Activated T-helper 2 cell treated with anti-CD3 and anti-CD28 coated beads, Interferon-gamma antibody, Interleukin-2, Interleukin-4, amounts not matched to agents 10 μg/mL and 5 μg/mL and 100 μg/mL, durations not matched to agents 14 hours and 24 hours and 36 hours (primary cell): Measurements from ENCODE around the gene AFG1L. TPM values are rescaled to one million over a fixed set of nuclear protein-coding genes. Genes with fewer than 3 reads are reported as not detected.

ENCODE experiments used
- DNase-seq: peaks from one replicate; pipeline ENCODE4 v3.0.0; 2021; ENCODE audit warnings: low spot score
- H3K27ac Mint-ChIP-seq: one replicate; pipeline ENCODE4 v1.8.0; 2021; ENCODE audit warnings: mixed read lengths
- H3K27me3 Mint-ChIP-seq: one replicate; pipeline ENCODE4 v1.8.0; 2021; ENCODE audit warnings: low read depth, mixed read lengths
- H3K36me3 Mint-ChIP-seq: one replicate; pipeline ENCODE4 v1.8.0; 2021; ENCODE audit warnings: low read depth, mixed read lengths
- H3K4me1 Mint-ChIP-seq: one replicate; pipeline ENCODE4 v1.8.0; 2021; ENCODE audit warnings: low read depth, mixed read lengths
- H3K4me3 Mint-ChIP-seq: one replicate; pipeline ENCODE4 v1.8.0; 2021; ENCODE audit warnings: low read depth, mild to moderate bottlenecking, moderate library complexity, mixed read lengths
- H3K9me3 Mint-ChIP-seq: one replicate; pipeline ENCODE4 v1.8.0; 2021; ENCODE audit warnings: mixed read lengths
- intact Hi-C: fragments of 100-400 bp; cut with micrococcal nuclease; formaldehyde crosslinking; loops from one replicate; pipeline ENCODE4 v1.15.1; 2023
- total RNA-seq: library from RNA; stranded (reverse); gene quantifications from 2 replicates; pipeline ENCODE4 v1.2.3, GENCODE V29; 2022

AFG1L gene
- total RNA-seq, 1 donor from 2014 or later: 4.7 TPM

- peaks cover 29% of the 10 kb centered on the region for H3K27me3 Mint-ChIP-seq
- H3K4me1 Mint-ChIP-seq: peaks cover 43% of the 10 kb centered on the region
- H3K36me3 Mint-ChIP-seq: peaks cover 46% of the 10 kb centered on the region
- intact Hi-C loops: loop anchor here (2.0 kb wide), 2 partner anchors 66 to 444 kb away; no protein-coding TSS in a partner anchor
- DNase-seq: no peak
- peak overlapping the region; percentile 60 for H3K27ac Mint-ChIP-seq
- H3K4me3 Mint-ChIP-seq: peak overlapping the region; percentile 52
- no peaks in the 10 kb centered on the region for H3K9me3 Mint-ChIP-seq
Observed at GRCh38 chr6:108565091-108565766, 270.4 kb downstream of the AFG1L start.

GRCh38 chr6:108565893-108566292, 271.0 kb downstream of the AFG1L start:
- H3K36me3 Mint-ChIP-seq: peaks cover 52% of the 10 kb centered on the region
- H3K4me1 Mint-ChIP-seq: peaks cover 43% of the 10 kb centered on the region
- H3K27ac Mint-ChIP-seq: no peak overlapping the region
- H3K4me3 Mint-ChIP-seq: no peak overlapping the region
- intact Hi-C loops: loop anchor here (2.0 kb wide), 2 partner anchors 65 to 443 kb away; no protein-coding TSS in a partner anchor
- DNase-seq: no peak
- H3K9me3 Mint-ChIP-seq: no peaks in the 10 kb centered on the region
- peaks cover 30% of the 10 kb centered on the region for H3K27me3 Mint-ChIP-seq

- Mint-ChIP-seq H3K27me3 (peaks cover 32% of the 10 kb centered on the region), H3K27ac (no peak overlapping the region), H3K9me3 (no peaks in the 10 kb centered on the region), H3K36me3 (peaks cover 57% of the 10 kb centered on the region), H3K4me1 (peaks cover 43% of the 10 kb centered on the region), H3K4me3 (no peak overlapping the region)
- DNase-seq: no peak
- intact Hi-C loops: no loop called here
Observed at GRCh38 chr6:108566406-108566805, 271.6 kb downstream of the AFG1L start.

GRCh38 chr6:108568101-108568500, 273.2 kb downstream of the AFG1L start:
- peaks cover 36% of the 10 kb centered on the region for H3K4me1 Mint-ChIP-seq
- intact Hi-C loops: no loop called here
- H3K4me3 Mint-ChIP-seq: no peak overlapping the region
- peaks cover 51% of the 10 kb centered on the region for H3K36me3 Mint-ChIP-seq
- no peak for DNase-seq
- H3K9me3 Mint-ChIP-seq: no peaks in the 10 kb centered on the region
- H3K27ac Mint-ChIP-seq: no peak overlapping the region
- peaks cover 19% of the 10 kb centered on the region for H3K27me3 Mint-ChIP-seq

GRCh38 chr6:108568551-108569305, 273.9 kb downstream of the AFG1L start:
- Mint-ChIP-seq H3K4me3 (no peak overlapping the region), H3K9me3 (no peaks in the 10 kb centered on the region), H3K4me1 (peaks cover 33% of the 10 kb centered on the region), H3K27ac (no peak overlapping the region), H3K27me3 (peaks cover 16% of the 10 kb centered on the region), H3K36me3 (peaks cover 48% of the 10 kb centered on the region)
- no peak for DNase-seq
- intact Hi-C loops: no loop called here

GRCh38 chr6:108570517-108570916, 275.7 kb downstream of the AFG1L start:
- H3K27ac Mint-ChIP-seq: no peak overlapping the region
- DNase-seq: no peak
- intact Hi-C loops: no loop called here
- H3K27me3 Mint-ChIP-seq: peaks cover 20% of the 10 kb centered on the region
- no peak overlapping the region for H3K4me3 Mint-ChIP-seq
- no peaks in the 10 kb centered on the region for H3K9me3 Mint-ChIP-seq
- H3K4me1 Mint-ChIP-seq: peaks cover 18% of the 10 kb centered on the region
- peaks cover 48% of the 10 kb centered on the region for H3K36me3 Mint-ChIP-seq

- H3K4me3 Mint-ChIP-seq: no peak overlapping the region
Observed at GRCh38 chr6:108574457-108575141, 279.7 kb downstream of the AFG1L start.

More at GRCh38 chr6:108574457-108575141, 279.7 kb downstream of the AFG1L start:
- DNase-seq: no peak
- Mint-ChIP-seq H3K27ac (no peak overlapping the region), H3K27me3 (peaks cover 9% of the 10 kb centered on the region), H3K9me3 (no peaks in the 10 kb centered on the region), H3K4me1 (peaks cover 10% of the 10 kb centered on the region), H3K36me3 (peaks cover 23% of the 10 kb centered on the region)
- intact Hi-C loops: no loop called here

Other genes with a start within 250 kb of the AFG1L start
- 15.5 and 16.4 TPM in 2 replicates for gene OSTM1, start 220.3 kb upstream of the AFG1L start, total RNA-seq
- not detected in 2 replicates for gene NR2E1, start 129.0 kb upstream of the AFG1L start, total RNA-seq
- 73.4 and 73.9 TPM in 2 replicates for gene SNX3, start 34.0 kb upstream of the AFG1L start, total RNA-seq